Endodermal cell (in vitro differentiated cells): Measurements from ENCODE around the gene SERPINI2. TPM values are rescaled to one million over a fixed set of nuclear protein-coding genes. Genes with fewer than 3 reads are reported as not detected.

Experiments used
- DNase-seq: peaks from one replicate; pipeline ENCODE4 v3.0.0-alpha.2; 2017
- H3K27ac ChIP-seq: 2 replicates; pipeline ENCODE4 v1.5.1; 2013; ENCODE audit warnings: mild to moderate bottlenecking, low read depth, low read length, moderate library complexity
- H3K27me3 ChIP-seq: 2 replicates; pipeline ENCODE4 v1.6.1; 2013; ENCODE audit warnings: mild to moderate bottlenecking, low read length, moderate library complexity; ENCODE audit not compliant: insufficient read depth, control insufficient read depth, poor library complexity, severe bottlenecking
- H3K36me3 ChIP-seq: 2 replicates; pipeline ENCODE4 v1.7.0; 2013; ENCODE audit warnings: mild to moderate bottlenecking, low read length, moderate library complexity; ENCODE audit not compliant: control insufficient read depth, insufficient read depth
- H3K4me1 ChIP-seq: one replicate; pipeline ENCODE4 v1.7.0; 2013; ENCODE audit warnings: low read length; ENCODE audit not compliant: control insufficient read depth, insufficient read depth
- H3K4me3 ChIP-seq: 2 replicates; pipeline ENCODE4 v1.5.1; 2013; ENCODE audit warnings: mild to moderate bottlenecking, low read length, moderate library complexity
- H3K9ac ChIP-seq: 2 replicates; pipeline ENCODE4 v1.6.1; 2013; ENCODE audit warnings: mild to moderate bottlenecking, low read length, moderate library complexity; ENCODE audit not compliant: poor library complexity, severe bottlenecking; ENCODE audit errors: extremely low read depth
- H3K9me3 ChIP-seq: 2 replicates; pipeline ENCODE4 v1.6.1; 2013; ENCODE audit warnings: mild to moderate bottlenecking, low read length, moderate library complexity; ENCODE audit not compliant: control insufficient read depth
- H3K27ac Mint-ChIP-seq: 2 replicates; pipeline ENCODE4 v1.8.0; 2020; ENCODE audit warnings: mixed read lengths
- H3K27me3 Mint-ChIP-seq: 2 replicates; pipeline ENCODE4 v1.8.0; 2021; ENCODE audit warnings: mild to moderate bottlenecking, mixed read lengths; ENCODE audit not compliant: insufficient read depth
- H3K36me3 Mint-ChIP-seq: 2 replicates; pipeline ENCODE4 v1.8.0; 2020; ENCODE audit warnings: low read depth, mixed read lengths
- H3K4me1 Mint-ChIP-seq: 2 replicates; pipeline ENCODE4 v1.8.0; 2020; ENCODE audit warnings: mixed read lengths
- H3K4me3 Mint-ChIP-seq: 2 replicates; pipeline ENCODE4 v1.8.0; 2020; ENCODE audit warnings: mild to moderate bottlenecking, moderate library complexity, mixed read lengths
- H3K9me3 Mint-ChIP-seq: 2 replicates; pipeline ENCODE4 v1.8.0; 2020; ENCODE audit warnings: mild to moderate bottlenecking, mixed read lengths
- CTCF ChIP-seq: fragments of 200-600 bp; sonication (generic); conservative IDR thresholded peaks from 2 replicates; pipeline ENCODE4 v1.5.0; 2021; ENCODE audit warnings: antibody characterized with exemption, mild to moderate bottlenecking
- WGBS, 2 experiments: methylation state at CpG; one replicate each; pipeline versions ENCODE4 v1.1.5 to v1.1.7; 2013; ENCODE audit warnings: missing lambda C conversion rate in 2 of 2, mixed read lengths in 1 of 2; ENCODE audit not compliant: insufficient coverage in 1 of 2, insufficient read length in 1 of 2; 5-methylcytosine and 5-hydroxymethylcytosine counted together
- total RNA-seq, 2 donors: library from RNA; stranded (reverse); fragmentation: NEBNext Ultra II Directional in 1 of 2; extraction: Animal tissue kit (Norgen Biotek cat#: 25700) in 1 of 2; gene quantifications; 2 replicates in 1 of 2; 3 replicates in 1 of 2; pipeline ENCODE4 v1.2.1, GENCODE V29; 2021

Gene SERPINI2
- total RNA-seq, 2 donors from 2014 or later = not detected

GRCh38 chr3:167489571-167489970, 15.7 kb upstream of the SERPINI2 start:
- Histone ChIP-seq H3K36me3 (no peaks in the 10 kb centered on the region), H3K9ac (no peak overlapping the region), H3K4me1 (no peaks in the 10 kb centered on the region), H3K27ac (no peak overlapping the region), H3K9me3 (peaks cover 26% of the 10 kb centered on the region), H3K4me3 (no peak overlapping the region), H3K27me3 (peaks cover 99% of the 10 kb centered on the region)
- no peak for TF ChIP-seq CTCF
- H3K9me3 Mint-ChIP-seq = peaks cover 10% of the 10 kb centered on the region
- 83 to 100% methylated on average over 1 of the region's 1 CpG for WGBS, 2 experiments
- H3K4me1 Mint-ChIP-seq = peaks cover 16% of the 10 kb centered on the region
- no peak for DNase-seq
- H3K27me3 Mint-ChIP-seq = peaks cover 81% of the 10 kb centered on the region
- H3K36me3 Mint-ChIP-seq = no peaks in the 10 kb centered on the region
- H3K27ac Mint-ChIP-seq = no peak overlapping the region
- no peak overlapping the region for H3K4me3 Mint-ChIP-seq

- Mint-ChIP-seq H3K36me3 (no peaks in the 10 kb centered on the region), H3K9me3 (peaks cover 10% of the 10 kb centered on the region), H3K4me1 (peaks cover 20% of the 10 kb centered on the region), H3K27me3 (peaks cover 83% of the 10 kb centered on the region), H3K4me3 (no peak overlapping the region), H3K27ac (no peak overlapping the region)
- H3K27me3 ChIP-seq = peaks cover 96% of the 10 kb centered on the region
- no peak for TF ChIP-seq CTCF
- H3K9ac ChIP-seq = no peak overlapping the region
- WGBS, 2 experiments = 83 to 91% methylated on average over 2 to 3 of the region's 3 CpGs
- DNase-seq = no peak
- H3K4me3 ChIP-seq = no peak overlapping the region
- no peaks in the 10 kb centered on the region for H3K36me3 ChIP-seq
- H3K9me3 ChIP-seq = peaks cover 26% of the 10 kb centered on the region
- H3K4me1 ChIP-seq = no peaks in the 10 kb centered on the region
- H3K27ac ChIP-seq = no peak overlapping the region
Observed at GRCh38 chr3:167487556-167487955, 13.7 kb upstream of the SERPINI2 start.

GRCh38 chr3:167484551-167484950, 10.7 kb upstream of the SERPINI2 start:
- peaks cover 10% of the 10 kb centered on the region for H3K9me3 Mint-ChIP-seq
- no peaks in the 10 kb centered on the region for H3K36me3 ChIP-seq
- no peak for TF ChIP-seq CTCF
- peaks cover 32% of the 10 kb centered on the region for H3K9me3 ChIP-seq
- H3K4me1 ChIP-seq = no peaks in the 10 kb centered on the region
- peaks cover 84% of the 10 kb centered on the region for H3K27me3 Mint-ChIP-seq
- H3K36me3 Mint-ChIP-seq = no peaks in the 10 kb centered on the region
- no peak overlapping the region for H3K27ac ChIP-seq
- 64 to 67% methylated on average over 1 to 2 of the region's 2 CpGs for WGBS, 2 experiments
- no peak overlapping the region for H3K27ac Mint-ChIP-seq
- H3K4me3 Mint-ChIP-seq = no peak overlapping the region
- no peak overlapping the region for H3K9ac ChIP-seq
- peaks cover 9% of the 10 kb centered on the region for H3K4me1 Mint-ChIP-seq
- peaks cover 96% of the 10 kb centered on the region for H3K27me3 ChIP-seq
- DNase-seq = no peak
- no peak overlapping the region for H3K4me3 ChIP-seq
